CD4-positive, alpha-beta T cell (primary cell): Measurements from ENCODE around the gene M1AP. TPM values are rescaled to one million over a fixed set of nuclear protein-coding genes. Genes with fewer than 3 reads are reported as not detected.

Experiments used
- ATAC-seq: fragments of 200-7000 bp; cut with Tn5 transposase; one replicate; pipeline ENCODE4 v1.10.0; 2022; ENCODE audit warnings: mild to moderate bottlenecking; ENCODE audit not compliant: poor library complexity
- CTCF ChIA-PET: fragments of 350-600 bp; sonication (Branson Sonifier 250); formaldehyde crosslinking; loops from one replicate; lab custom pipeline; 2021; ENCODE audit warnings: antibody characterized with exemption, inconsistent platforms; lab: Charles Lee
- POLR2A ChIA-PET: fragments of 350-600 bp; sonication (Branson Sonifier 250); formaldehyde crosslinking; loops from one replicate; lab custom pipeline; 2021; ENCODE audit warnings: antibody characterized with exemption, inconsistent platforms; lab: Charles Lee
- DNase-seq, 14 experiments: peaks; one replicate each; pipeline ENCODE4 v3.0.0-alpha.2; 2013 to 2020; ENCODE audit warnings: mixed read lengths in 2 of 14
- H3K27ac ChIP-seq, 2 donors: one replicate each; pipeline versions ENCODE4 v1.5.1 to v1.7.0; 2013; ENCODE audit warnings: low read length in 2 of 2, low read depth in 1 of 2, mild to moderate bottlenecking in 1 of 2
- H3K27me3 ChIP-seq, 2 experiments: 1 replicate in 1 of 2; 2 replicates in 1 of 2; pipeline versions ENCODE4 v1.6.1 to v1.7.0; 2013; ENCODE audit warnings: low read length in 2 of 2, control low read depth in 1 of 2, mild to moderate bottlenecking in 1 of 2, moderate library complexity in 1 of 2; ENCODE audit not compliant: insufficient read depth in 2 of 2, control insufficient read depth in 1 of 2
- H3K36me3 ChIP-seq: one replicate; pipeline ENCODE4 v1.6.1; 2013; ENCODE audit warnings: low read length, control low read depth; ENCODE audit not compliant: insufficient read depth
- H3K4me1 ChIP-seq: one replicate; pipeline ENCODE4 v1.6.1; 2013; ENCODE audit warnings: low read length, control low read depth; ENCODE audit not compliant: insufficient read depth
- H3K4me3 ChIP-seq: one replicate; pipeline ENCODE4 v1.5.1; 2013; ENCODE audit warnings: mild to moderate bottlenecking, low read length, moderate library complexity
- H3K9me3 ChIP-seq, 2 experiments: 1 replicate in 1 of 2; 2 replicates in 1 of 2; pipeline versions ENCODE4 v1.6.1 to v1.7.0; 2013; ENCODE audit warnings: low read length in 2 of 2, mild to moderate bottlenecking in 2 of 2, control low read depth in 1 of 2, moderate library complexity in 1 of 2; ENCODE audit not compliant: control insufficient read depth in 1 of 2, insufficient read depth in 1 of 2
- H3K27ac Mint-ChIP-seq: one replicate; pipeline ENCODE4 v1.8.0; 2020; ENCODE audit warnings: mixed read lengths
- H3K27me3 Mint-ChIP-seq: one replicate; pipeline ENCODE4 v1.8.0; 2021; ENCODE audit warnings: mixed read lengths
- H3K36me3 Mint-ChIP-seq: one replicate; pipeline ENCODE4 v1.8.0; 2021; ENCODE audit warnings: low read depth, mixed read lengths
- H3K4me1 Mint-ChIP-seq: one replicate; pipeline ENCODE4 v1.8.0; 2021; ENCODE audit warnings: low read depth, mixed read lengths
- H3K4me3 Mint-ChIP-seq: one replicate; pipeline ENCODE4 v1.8.0; 2020; ENCODE audit warnings: mild to moderate bottlenecking, mixed read lengths
- H3K9me3 Mint-ChIP-seq: one replicate; pipeline ENCODE4 v1.8.0; 2020; ENCODE audit warnings: mixed read lengths
- CTCF ChIP-seq: fragments of 200-600 bp; IDR thresholded peaks from one replicate; pipeline ENCODE4 v1.8.0; 2022; ENCODE audit warnings: antibody characterized with exemption, mild to moderate bottlenecking
- intact Hi-C, 2 experiments: fragments of 100-400 bp; cut with DNase I in 1 of 2; cut with micrococcal nuclease in 1 of 2; formaldehyde crosslinking; loops; one replicate each; pipeline versions ENCODE4 v1.15.1 to v1.9.0; 2023 to 2025; cut with DNase I, micrococcal nuclease
- total RNA-seq, 174 experiments: library from RNA in 2 of 174; stranded (reverse) in 2 of 174; gene quantifications; one replicate each; pipeline ENCODE4 v1.2.3 and lab custom pipeline; 2021 to 2026

M1AP gene
- total RNA-seq, 2 experiments from 2014 or later: not detected

DNA sequence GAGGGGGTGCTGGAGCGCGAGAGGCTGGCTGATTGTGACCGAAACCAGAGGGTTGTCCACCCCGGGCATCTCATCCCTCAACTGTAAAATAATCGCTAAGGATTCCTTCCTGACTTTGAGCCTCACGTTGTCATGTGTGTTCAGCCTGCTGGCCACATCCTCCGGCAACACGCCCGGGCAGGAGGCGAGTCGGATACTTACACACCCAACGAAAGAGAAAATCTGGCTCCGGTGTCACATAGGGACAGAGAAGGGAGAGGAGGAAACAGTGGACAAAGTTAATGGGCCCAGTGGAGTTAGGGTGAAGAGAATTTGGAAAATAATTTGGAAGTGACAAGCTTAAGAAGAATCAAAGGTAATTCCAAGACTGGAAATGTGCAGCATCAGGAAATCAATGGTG lies 131.5 kb downstream of the M1AP start:
- Histone ChIP-seq H3K4me1 (peaks cover 40% of the 10 kb centered on the region), H3K9me3 (peaks cover 0 to 36% of the 10 kb centered on the region in 2 experiments), H3K36me3 (no peaks in the 10 kb centered on the region), H3K27me3 (peaks cover 73 to 84% of the 10 kb centered on the region in 2 experiments), H3K27ac (no peak overlapping the region), H3K4me3 (peak overlapping the region; percentile 54)
- Mint-ChIP-seq H3K9me3 (no peaks in the 10 kb centered on the region), H3K27ac (no peak overlapping the region), H3K27me3 (peaks cover 89% of the 10 kb centered on the region), H3K4me1 (peaks cover 18% of the 10 kb centered on the region), H3K4me3 (peak overlapping the region; percentile 85), H3K36me3 (no peaks in the 10 kb centered on the region)
- TF ChIP-seq CTCF: no peak
- DNase-seq (no peak), ATAC-seq (no peak)
- intact Hi-C loops: no loop called here
- POLR2A ChIA-PET: interaction anchor here (0.8 to 3.8 kb wide), 5 partner anchors 9 to 34 kb away, joined by 3 to 27 read pairs (median 5); partner anchors contain the start of genes AUP1, CCDC142, DQX1 and HTRA2
- CTCF ChIA-PET: interaction anchor here (1.2 kb wide), 1 partner anchor 14 kb away, joined by 3 read pairs; no protein-coding TSS in a partner anchor

DNA sequence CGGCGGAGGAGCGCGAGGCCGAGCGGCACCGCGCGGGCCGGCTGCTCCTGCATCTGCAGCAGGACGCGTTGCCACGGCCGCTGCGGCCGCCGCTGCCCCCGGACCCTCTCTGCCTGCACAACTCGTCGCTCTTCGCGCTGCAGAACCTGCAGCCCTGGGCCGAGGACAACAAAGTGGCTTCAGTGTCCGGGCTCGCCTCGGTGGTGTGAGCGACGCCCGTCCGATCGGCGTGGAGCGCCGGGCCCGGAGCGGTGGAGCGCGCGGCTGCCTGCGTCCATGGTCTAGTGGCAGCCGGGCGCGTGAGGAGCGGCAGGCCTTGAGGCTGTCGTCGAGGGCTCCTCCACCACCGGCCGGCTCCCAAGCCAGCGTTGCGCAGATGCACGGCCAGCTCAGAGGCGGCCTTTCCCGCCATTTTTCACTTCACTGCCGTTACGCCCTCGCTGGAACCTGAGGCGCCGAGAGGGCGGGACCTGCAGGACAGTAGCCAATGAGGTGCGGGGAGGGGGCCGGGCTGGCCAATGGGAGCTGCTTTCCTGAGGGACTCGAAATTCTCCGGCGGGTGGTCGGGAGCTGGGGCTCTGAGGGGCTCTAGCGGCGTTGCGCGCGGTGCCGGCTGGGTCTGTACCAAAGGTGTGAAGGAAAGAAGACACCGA lies 132.0 kb downstream of the M1AP start:
- Histone ChIP-seq H3K4me1 (peaks cover 40% of the 10 kb centered on the region), H3K27ac (no peak overlapping the region), H3K4me3 (peak overlapping the region; percentile 54), H3K36me3 (no peaks in the 10 kb centered on the region), H3K9me3 (peaks cover 0 to 36% of the 10 kb centered on the region in 2 experiments), H3K27me3 (peaks cover 78 to 84% of the 10 kb centered on the region in 2 experiments)
- no peak for TF ChIP-seq CTCF
- Mint-ChIP-seq H3K4me3 (peak overlapping the region; percentile 85), H3K27me3 (peaks cover 92% of the 10 kb centered on the region), H3K27ac (no peak overlapping the region), H3K36me3 (no peaks in the 10 kb centered on the region), H3K4me1 (peaks cover 18% of the 10 kb centered on the region), H3K9me3 (no peaks in the 10 kb centered on the region)
- CTCF ChIA-PET: interaction anchor here (1.2 kb wide), 1 partner anchor 15 kb away, joined by 3 read pairs; no protein-coding TSS in a partner anchor
- POLR2A ChIA-PET: interaction anchor here (0.8 to 3.8 kb wide), 5 partner anchors 9 to 33 kb away, joined by 3 to 27 read pairs (median 5); partner anchors contain the start of genes AUP1, CCDC142, DQX1 and HTRA2
- intact Hi-C loops: loop anchor here in 1 of 2 experiments (2.0 kb wide), 1 partner anchor 13 kb away; the partner anchor contains the start of genes AUP1 and HTRA2
- peak; percentile 54 to 85 (median 68) for DNase-seq
- ATAC-seq: peak; percentile 80

- H3K36me3 ChIP-seq: no peaks in the 10 kb centered on the region
- H3K27me3 Mint-ChIP-seq: peaks cover 91% of the 10 kb centered on the region
- peak in 3 of 14 experiments; percentile 11 to 43 (median 34) for DNase-seq
- H3K9me3 ChIP-seq: peaks cover 0 to 36% of the 10 kb centered on the region in 2 experiments
- no peaks in the 10 kb centered on the region for H3K36me3 Mint-ChIP-seq
- H3K27me3 ChIP-seq: peaks cover 77 to 81% of the 10 kb centered on the region in 2 experiments
- no peaks in the 10 kb centered on the region for H3K9me3 Mint-ChIP-seq
- TF ChIP-seq CTCF: no peak
- no peak overlapping the region for H3K27ac Mint-ChIP-seq
- intact Hi-C loops: loop anchor here in 1 of 2 experiments (2.0 kb wide), 1 partner anchor 13 kb away; the partner anchor contains the start of genes AUP1 and HTRA2
- peak overlapping the region; percentile 74 for H3K4me3 Mint-ChIP-seq
- H3K4me1 ChIP-seq: peaks cover 40% of the 10 kb centered on the region
- ATAC-seq: peak; percentile 10
- H3K27ac ChIP-seq: no peak overlapping the region
- H3K4me1 Mint-ChIP-seq: peaks cover 18% of the 10 kb centered on the region
- peak overlapping the region; percentile 54 for H3K4me3 ChIP-seq
- ChIA-PET CTCF (no interaction called here), POLR2A (interaction anchor here (1.1 to 3.8 kb wide), 5 partner anchors 8 to 15 kb away, joined by 4 to 27 read pairs (median 6); partner anchors contain the start of genes AUP1, DQX1, HTRA2 and PCGF1)
Measured at GRCh38 chr2:74515271-74515980, 132.7 kb downstream of the M1AP start.
